ENCODE results near the gene SYNE2.

DNA sequence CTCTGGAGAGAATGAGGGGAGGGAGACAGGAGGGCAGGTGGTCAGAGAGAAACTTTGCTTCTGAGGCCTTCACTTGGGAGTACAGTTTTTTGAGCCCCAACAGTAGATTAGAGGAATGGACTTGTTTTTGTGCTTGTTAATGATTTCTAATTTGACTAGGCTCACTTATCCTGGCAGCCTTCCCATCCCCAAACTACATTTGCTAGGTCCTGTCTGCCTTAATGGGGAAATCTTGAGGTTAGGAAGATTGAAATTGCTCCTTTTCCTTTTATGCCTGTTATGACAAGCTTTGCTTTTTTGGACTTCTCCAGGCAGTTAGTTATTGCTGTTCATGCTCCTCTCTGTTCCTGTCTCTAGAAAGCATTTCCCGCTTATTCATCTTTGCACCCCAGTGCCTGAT is 37.7 kb downstream of the SYNE2 start:
- TF ChIP-seq, protein P1, sequence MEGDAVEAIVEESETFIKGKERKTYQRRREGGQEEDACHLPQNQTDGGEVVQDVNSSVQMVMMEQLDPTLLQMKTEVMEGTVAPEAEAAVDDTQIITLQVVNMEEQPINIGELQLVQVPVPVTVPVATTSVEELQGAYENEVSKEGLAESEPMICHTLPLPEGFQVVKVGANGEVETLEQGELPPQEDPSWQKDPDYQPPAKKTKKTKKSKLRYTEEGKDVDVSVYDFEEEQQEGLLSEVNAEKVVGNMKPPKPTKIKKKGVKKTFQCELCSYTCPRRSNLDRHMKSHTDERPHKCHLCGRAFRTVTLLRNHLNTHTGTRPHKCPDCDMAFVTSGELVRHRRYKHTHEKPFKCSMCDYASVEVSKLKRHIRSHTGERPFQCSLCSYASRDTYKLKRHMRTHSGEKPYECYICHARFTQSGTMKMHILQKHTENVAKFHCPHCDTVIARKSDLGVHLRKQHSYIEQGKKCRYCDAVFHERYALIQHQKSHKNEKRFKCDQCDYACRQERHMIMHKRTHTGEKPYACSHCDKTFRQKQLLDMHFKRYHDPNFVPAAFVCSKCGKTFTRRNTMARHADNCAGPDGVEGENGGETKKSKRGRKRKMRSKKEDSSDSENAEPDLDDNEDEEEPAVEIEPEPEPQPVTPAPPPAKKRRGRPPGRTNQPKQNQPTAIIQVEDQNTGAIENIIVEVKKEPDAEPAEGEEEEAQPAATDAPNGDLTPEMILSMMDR (IDR thresholded peaks at IDR 0.05; ENCODE audit: low read depth, low read length, poor library complexity, severe bottlenecking) = no peak
- TF ChIP-seq EZH2phosphoT487 (IDR thresholded peaks at IDR 0.05; ENCODE audit: borderline replicate concordance, low read length) = no peak
